ENCODE results near the gene BRF1.
"Not testable (repeated sequence)": the region's sequence is repeated elsewhere in the genome, so short reads cannot be mapped to it uniquely, and the experiment has no call there.

Gene BRF1

GRCh38 chr14:105315211-105315721 lies 14.5 kb upstream of the BRF1 start:
- DNase-seq (ENCODE audit: low read depth): no peak

DNA sequence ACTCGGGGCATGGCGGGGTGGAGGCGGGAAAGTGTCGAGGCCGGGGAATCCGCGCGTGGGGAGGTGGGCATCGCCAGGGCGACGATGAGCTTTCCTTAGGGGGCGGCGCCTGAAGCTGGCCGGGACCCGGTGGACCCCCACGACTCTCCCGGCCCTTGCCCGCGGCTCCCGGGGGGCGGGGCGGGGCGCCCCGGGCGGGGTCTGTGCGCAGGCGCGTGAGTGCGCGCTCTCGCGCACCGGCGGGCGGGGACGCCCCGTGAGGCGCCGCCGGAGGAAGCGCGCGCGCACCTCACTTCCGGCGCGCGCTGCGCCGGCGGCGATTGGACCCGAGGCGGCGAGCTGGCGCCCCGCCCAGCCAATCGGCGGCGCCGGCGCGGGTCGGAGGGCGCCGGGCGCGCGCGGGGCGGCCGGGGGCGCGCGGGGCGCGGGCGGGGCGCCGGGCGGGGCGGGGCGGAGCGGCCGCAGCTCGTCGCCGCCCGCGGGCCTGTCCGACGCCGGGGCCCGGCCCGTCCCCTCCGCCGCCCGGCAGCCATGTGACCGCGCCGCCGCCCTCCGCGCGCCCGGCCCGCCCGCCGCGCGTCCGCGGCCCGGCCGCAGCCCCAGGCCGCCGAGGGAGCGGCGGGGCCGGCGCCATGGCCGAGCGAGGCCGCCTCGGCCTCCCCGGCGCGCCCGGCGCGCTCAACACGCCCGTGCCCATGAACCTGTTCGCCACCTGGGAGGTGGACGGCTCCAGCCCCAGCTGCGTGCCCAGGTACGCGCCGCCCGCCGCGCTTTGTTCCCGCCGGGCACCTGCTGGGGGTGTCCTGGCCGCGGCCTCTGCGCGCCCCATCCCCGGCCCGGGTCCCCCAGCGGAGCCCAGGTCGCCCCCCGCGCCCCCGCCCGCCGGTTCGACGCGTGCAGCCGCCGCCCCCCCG lies 13.7 kb upstream of the BRF1 start, which contains the start of gene PACS2:
TSS of gene PACS2 (plus strand) at position 462 of the 914 bp plus-strand sequence. CDS start at position 633, 171 bp downstream.
- no peak for DNase-seq (ENCODE audit: low read depth)

DNA sequence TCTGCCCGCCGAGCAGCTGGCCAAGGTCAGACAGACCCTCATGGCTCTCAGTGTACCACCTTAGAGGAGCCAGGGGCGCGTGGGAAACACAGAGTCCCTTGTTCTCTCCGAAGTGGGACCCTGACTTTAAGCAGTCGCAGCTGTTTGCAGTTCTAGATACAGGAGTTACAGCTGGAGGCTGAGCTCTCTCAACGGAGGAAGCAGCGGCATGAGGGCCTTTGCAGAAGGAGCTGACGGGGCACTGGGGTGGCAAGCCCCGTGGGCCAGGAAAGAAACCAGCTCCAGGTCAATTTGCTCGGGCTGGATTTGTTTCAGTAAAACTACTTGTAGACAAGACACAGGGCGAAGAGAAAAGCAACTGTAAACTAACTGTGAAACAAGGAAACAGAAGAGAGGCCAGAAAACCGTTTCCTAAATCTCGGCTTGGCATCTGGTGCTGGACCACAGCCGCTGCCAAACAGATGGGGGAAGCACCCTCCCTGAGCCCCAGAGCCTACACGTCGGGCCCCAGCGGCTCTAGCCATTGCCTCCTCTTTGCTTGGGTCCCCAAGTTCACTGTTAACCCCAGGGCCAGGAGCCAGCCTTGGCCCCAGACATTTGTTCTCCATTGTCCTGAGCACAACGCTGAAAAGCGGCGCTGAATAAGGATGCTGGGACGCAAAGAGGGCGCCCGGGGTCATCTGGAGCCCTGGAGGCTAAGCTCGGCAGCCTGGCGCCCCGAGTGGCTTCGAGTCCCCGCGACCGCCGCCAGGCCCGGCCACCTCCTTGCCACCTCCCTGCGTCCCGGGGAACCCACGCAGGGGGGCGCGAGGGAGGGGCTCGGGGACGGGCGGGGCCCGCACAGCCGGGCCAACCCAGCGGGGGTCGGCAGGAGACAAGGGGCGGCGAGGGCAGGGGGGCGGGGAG lies 12.8 kb upstream of the BRF1 start:
- no peak for DNase-seq (ENCODE audit: low read depth)

DNA sequence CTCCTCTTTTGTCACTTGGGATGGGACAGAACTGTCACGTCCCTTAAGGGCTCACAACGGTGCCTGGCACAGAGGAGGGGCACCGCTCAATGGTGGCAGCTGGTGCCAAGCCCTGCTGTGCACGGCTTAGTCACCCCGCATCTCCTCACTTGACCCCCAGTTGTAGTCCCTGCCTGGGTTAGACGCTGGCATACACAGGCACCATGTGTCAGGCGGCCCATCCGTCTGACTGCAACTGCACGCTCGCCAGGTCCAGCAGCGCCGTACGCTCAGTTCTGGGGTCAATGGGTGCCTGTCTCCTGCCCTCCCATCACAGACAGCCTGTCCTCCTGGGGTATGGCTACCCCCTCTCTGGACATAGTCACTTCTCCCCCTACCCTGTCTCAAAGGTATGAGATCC lies 12.2 kb upstream of the BRF1 start:
- no peak for DNase-seq (ENCODE audit: low read depth)

- no peak for DNase-seq (ENCODE audit: low read depth)
Observed at GRCh38 chr14:105311838-105312237, 11.0 kb upstream of the BRF1 start.

- DNase-seq (ENCODE audit: low read depth): no peak
Observed at GRCh38 chr14:105309371-105309770, 8.6 kb upstream of the BRF1 start.

DNA sequence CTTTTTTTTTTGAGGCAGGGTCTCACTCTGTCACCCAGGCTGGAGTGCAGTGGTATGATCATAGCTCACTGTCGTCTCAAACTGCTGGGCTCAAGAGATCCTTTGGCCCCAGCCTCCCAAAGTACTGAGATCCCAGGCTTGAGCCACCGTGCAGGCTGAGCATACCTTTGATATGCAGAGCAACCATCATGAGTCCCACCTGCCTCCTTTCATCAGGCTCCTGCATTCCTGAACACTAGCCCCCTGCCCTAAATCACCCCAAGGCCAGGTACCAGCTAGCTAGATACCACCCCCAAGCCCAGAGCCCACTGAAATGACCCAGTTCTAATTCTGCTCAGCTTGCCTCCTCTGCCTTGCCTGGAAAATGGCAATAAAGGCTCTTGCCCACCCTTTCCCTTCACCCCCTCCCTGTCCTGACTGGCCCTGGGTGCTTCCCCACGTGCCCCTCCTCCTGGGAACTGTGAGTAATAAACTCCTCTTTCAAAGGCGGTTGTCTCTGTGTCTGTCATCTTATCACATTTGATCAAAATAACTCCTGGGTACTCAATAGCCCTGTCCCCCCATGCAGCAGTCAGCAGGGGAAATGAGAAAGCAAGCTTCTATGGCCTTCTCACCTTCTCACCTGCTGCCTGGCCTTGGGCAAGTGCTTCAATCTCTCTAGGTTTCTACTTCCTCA lies 6.4 kb upstream of the BRF1 start:
- no peak for DNase-seq (ENCODE audit: low read depth)

GRCh38 chr14:105305791-105306190 lies 5.0 kb upstream of the BRF1 start:
- no peak for DNase-seq (ENCODE audit: low read depth)

- no peak for DNase-seq (ENCODE audit: low read depth)
Observed at GRCh38 chr14:105305345-105305744, 4.5 kb upstream of the BRF1 start.

DNA sequence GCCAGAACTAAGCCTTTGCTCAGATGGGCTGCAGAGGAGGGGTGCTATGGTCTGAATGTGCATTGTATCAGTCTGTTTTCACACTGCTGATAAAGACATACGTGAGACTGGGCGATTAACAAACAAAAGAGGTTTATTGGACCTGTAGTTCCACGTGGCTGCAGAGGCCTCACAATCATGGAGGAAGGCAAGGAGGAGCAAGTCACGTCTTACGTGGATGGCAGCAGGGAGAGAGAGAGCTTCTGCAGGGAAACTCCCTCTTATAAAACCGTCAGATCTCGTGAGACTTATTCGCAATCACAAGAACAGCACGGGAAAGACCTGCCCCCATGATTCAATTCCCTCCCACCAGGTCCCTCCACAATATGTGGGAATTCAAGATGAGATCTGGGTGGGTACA lies 3.8 kb upstream of the BRF1 start:
- no peak for DNase-seq (ENCODE audit: low read depth)

- DNase-seq (ENCODE audit: low read depth): no peak
Observed at GRCh38 chr14:105303949-105304348, 3.1 kb upstream of the BRF1 start.

DNA sequence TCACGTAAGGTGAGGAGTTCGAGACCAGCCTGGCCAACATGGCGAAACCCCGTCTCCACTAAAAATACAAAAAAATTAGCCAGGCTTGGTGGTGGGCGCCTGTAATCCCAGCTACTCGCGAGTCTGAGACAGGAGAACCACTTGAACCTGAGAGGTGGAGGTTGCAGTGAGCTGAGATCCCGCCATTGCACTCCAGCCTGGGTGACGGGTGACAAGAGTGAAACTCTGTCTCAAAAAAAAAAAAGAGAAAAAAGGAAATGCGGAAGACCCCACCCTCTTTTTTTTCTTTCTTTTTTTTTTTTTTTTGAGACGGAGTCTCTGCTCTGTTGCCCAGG lies 1.1 kb upstream of the BRF1 start:
- DNase-seq (ENCODE audit: low read depth): not testable (repeated sequence)

- DNase-seq (ENCODE audit: low read depth): peak; percentile 75
Observed at GRCh38 chr14:105301103-105301914, 508 bp upstream of the BRF1 start.

- DNase-seq (ENCODE audit: low read depth): no peak
Observed at GRCh38 chr14:105299654-105300541, 903 bp downstream of the BRF1 start.

DNA sequence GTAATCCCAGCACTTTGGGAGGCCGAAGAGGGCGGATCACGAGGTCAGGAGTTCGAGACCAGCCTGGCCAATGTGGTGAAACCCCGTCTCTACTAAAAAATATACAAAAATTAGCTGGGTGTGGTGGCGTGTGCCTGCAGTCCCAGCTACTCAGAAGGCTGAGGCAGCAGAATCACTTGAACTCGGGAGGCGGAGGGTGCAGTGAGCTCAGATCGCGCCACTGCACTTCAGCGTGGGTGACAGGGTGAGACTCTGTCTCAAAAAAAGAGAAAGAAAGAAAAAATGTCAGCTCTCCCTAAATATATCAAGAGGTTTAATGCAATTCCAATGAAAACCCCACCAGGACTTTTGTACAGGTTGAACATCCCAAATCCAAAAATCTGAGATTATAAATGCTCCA lies 3.5 kb downstream of the BRF1 start:
- not testable (repeated sequence) for DNase-seq (ENCODE audit: low read depth)

DNA sequence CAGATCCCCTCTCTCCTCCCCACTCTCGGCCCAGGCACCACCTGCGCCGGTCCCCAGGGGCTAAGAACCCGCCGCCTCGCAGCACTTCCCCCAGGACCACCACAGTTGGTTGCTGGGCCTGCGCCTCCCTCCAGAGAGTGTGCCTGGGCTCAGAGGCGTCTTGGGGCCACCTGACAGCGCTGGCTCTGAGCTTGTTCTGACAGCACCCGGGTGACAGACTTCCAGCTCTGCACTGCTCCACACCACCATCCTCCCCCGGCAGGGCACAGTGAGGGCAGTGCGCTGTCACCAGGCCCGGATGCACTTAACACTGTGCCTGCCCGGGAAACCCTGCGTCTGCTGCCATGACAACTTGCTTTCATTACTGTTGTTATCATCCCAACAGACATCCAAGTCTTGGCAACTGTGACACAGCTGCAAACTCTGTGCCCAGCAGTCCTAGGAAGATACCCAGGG lies 6.6 kb downstream of the BRF1 start:
- DNase-seq (ENCODE audit: low read depth): no peak

GRCh38 chr14:105292826-105293711 lies 7.7 kb downstream of the BRF1 start:
- DNase-seq (ENCODE audit: low read depth): no peak

DNA sequence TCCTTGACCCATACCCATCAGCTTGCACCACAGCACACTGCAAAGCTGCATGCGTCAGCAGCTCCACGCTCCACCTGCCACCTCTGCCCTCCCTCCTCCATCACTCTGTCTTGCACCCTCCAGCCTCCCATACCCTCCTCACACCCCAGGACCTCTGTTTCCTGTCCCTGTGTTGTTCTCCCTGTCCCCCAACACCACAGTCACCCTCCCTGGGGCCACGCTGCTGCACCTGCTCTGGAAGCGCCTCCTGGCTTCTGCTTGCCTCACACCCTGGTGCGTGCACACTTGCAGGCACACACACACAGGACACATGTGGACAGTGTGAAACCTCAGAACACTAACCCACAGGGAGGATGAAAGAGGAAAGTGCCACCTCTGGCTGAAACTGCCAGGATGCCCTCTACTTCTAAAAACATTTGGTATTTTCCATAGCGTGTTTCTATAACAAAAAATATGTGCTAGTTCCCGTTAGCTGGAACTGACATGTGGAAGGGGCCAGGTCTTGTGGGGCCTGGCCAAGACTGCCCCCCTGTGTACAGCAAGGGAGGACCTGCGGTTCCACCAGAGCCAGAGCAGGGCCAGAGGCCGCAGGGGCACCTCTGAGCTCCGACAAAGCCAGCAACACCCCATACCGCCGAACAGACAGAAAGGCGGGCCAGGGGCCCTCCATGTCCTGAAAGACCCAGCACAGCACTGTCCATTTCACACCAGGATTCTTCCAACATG lies 10.0 kb downstream of the BRF1 start:
- no peak for DNase-seq (ENCODE audit: low read depth)
